ENCODE measurements around the gene MEF2B.

Gene MEF2B

GRCh38 chr19:19170053-19170872 lies at the start of gene MEF2B:
MEF2B (minus strand) TSS chr19:19170263; CDS start chr19:19150735, 19,528 bp downstream.
- DNase-seq = peak; percentile 51 to 88

GRCh38 chr19:19218911-19219310 lies 48.8 kb upstream of the MEF2B start:
- DNase-seq = no peak

GRCh38 chr19:19217099-19217498 lies 47.0 kb upstream of the MEF2B start:
- DNase-seq = peak in 1 of 2 experiments; percentile 27

- no peak for DNase-seq
These were observed 45.7 kb upstream of the MEF2B start for GRCh38 chr19:19215792-19216191.

GRCh38 chr19:19214892-19215291 lies 44.8 kb upstream of the MEF2B start:
- no peak for DNase-seq

- DNase-seq = peak in 1 of 2 experiments; percentile 65
These were observed 44.1 kb upstream of the MEF2B start for GRCh38 chr19:19214159-19214490.

- no peak for DNase-seq
These were observed 43.5 kb upstream of the MEF2B start for GRCh38 chr19:19213426-19214158.

GRCh38 chr19:19212916-19213315 lies 42.9 kb upstream of the MEF2B start:
- DNase-seq = no peak

- DNase-seq = peak in 1 of 2 experiments; percentile 43
These were observed 41.7 kb upstream of the MEF2B start, which contains the start of gene NCAN for GRCh38 chr19:19211499-19212420. NCAN (plus strand) TSS chr19:19211958; CDS start chr19:19216954, 4,996 bp downstream.

- no peak for DNase-seq
These were observed 39.3 kb upstream of the MEF2B start for GRCh38 chr19:19209372-19209771.

- DNase-seq = no peak
These were observed 37.8 kb upstream of the MEF2B start for GRCh38 chr19:19207637-19208572.

- DNase-seq = no peak
These were observed 36.9 kb upstream of the MEF2B start for GRCh38 chr19:19206938-19207337.

- DNase-seq = no peak
These were observed 35.6 kb upstream of the MEF2B start for GRCh38 chr19:19205416-19206410.

GRCh38 chr19:19204181-19204580 lies 34.1 kb upstream of the MEF2B start:
- DNase-seq = no peak

GRCh38 chr19:19203012-19203856 lies 33.2 kb upstream of the MEF2B start, which contains the start of gene NR2C2AP:
NR2C2AP (minus strand) TSS chr19:19203414; CDS start chr19:19203060, 354 bp downstream.
- peak; percentile 70 to 93 for DNase-seq

GRCh38 chr19:19202707-19203011 lies 32.6 kb upstream of the MEF2B start:
- no peak for DNase-seq

- no peak for DNase-seq
These were observed 31.9 kb upstream of the MEF2B start for GRCh38 chr19:19201697-19202630.

GRCh38 chr19:19193926-19194325 lies 23.9 kb upstream of the MEF2B start:
- DNase-seq = no peak
